HG03520 (cell line): ENCODE results near the gene NKTR.

Source experiments
- ATAC-seq: cut with Tn5 transposase; IDR thresholded peaks from one replicate; pipeline ENCODE4 v1.9.1; 2021; ENCODE audit warnings: mild to moderate bottlenecking, moderate library complexity; ENCODE audit not compliant: unreplicated experiment

NKTR gene

GRCh38 chr3:42680271-42680670 is 79.8 kb downstream of the NKTR start:
- ATAC-seq: no peak

DNA sequence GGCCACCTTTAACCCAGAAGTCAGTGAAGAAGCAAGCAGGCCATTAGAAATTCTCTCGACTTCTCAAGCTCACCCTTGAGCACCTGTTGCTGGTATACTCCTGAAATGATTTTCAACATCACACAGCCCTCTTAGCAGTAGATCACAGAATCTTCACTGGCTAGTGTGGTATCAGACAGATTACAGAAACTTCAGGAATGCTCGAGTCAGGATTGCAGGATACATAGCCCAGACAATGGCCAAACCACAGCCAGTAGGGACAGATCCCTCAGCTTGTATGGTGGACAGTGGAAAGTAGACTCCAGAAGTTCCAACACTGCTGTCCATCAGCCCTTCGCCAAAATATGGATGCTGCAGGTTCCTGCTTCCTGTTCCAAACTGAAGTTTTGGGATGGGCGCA is 80.3 kb downstream of the NKTR start:
- no peak for ATAC-seq

DNA sequence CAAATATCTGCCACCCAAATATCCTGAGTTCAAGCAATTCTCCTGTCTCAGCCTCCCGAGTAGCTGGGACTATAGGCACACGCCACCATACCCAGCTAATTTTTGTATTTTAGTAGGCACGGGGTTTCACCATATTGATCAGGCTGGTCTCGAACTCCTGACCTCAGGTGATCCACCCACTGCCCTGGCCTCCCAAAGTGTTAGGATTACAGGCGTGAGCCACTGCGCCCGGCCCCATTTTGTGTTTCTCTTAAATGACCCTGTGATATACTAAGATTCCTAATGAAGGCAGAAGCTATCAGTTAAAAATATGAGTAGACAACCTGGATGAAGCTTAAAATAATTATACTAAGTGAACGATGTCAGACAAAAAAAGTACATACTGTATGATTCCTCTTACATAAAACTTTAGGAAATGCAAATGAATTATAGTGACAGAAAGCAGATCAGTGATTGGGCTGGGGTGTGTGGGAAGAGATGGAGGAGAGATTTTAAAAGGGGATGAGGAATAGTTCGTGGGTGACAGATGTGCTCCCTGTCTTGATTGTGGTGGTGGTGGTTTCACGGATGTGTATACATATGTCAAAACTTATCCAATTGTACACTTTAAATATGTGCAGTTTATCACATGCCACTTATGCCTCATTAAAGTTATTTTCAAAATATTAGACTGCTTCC is 81.0 kb downstream of the NKTR start:
- no peak for ATAC-seq

DNA sequence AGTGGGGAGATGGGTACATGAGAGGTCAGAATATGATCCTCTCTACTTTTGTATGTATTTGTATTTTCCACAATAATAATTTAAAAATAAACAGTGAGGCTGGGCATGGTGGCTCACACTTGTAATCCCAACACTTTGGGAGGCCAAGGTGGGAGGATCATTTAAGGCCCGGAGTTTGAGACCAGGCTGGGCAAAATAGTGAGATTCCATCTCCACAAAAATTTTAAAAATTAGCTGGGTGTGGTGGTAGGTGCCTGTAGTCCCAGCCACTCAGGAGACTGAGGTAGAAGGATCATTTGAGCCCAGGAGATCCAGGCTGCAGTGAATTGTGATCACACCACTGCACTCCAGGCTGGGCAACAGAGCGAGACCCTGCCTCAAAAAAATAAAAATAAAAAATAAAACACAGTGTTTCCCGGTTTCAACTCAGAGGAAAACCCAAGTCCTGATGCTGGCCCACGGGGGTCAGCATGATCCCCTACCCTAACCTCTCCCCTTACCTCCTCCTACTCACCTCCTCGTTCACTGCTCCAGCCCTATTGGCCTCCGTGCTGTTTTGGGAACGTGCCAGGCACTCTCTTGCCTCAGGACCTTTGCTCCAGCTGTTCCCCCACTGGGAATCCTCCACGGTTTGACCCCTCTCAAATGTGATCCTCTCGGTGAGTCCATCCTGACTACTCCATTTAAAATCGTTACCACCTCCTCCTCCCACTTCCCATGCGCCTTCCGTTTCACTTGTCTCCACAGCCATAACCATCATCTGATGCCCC is 82.0 kb downstream of the NKTR start:
- ATAC-seq: no peak

GRCh38 chr3:42683875-42684598 is 83.6 kb downstream of the NKTR start:
- no peak for ATAC-seq

GRCh38 chr3:42684632-42685362 is 84.3 kb downstream of the NKTR start:
- ATAC-seq: no peak

GRCh38 chr3:42685363-42685881 is 84.9 kb downstream of the NKTR start, which contains the start of gene KLHL40:
KLHL40 (plus strand) TSS chr3:42685537; CDS start chr3:42685619, 82 bp downstream.
- no peak for ATAC-seq

- no peak for ATAC-seq
These were observed 85.7 kb downstream of the NKTR start for GRCh38 chr3:42685891-42686820.

- ATAC-seq: no peak
These were observed 86.6 kb downstream of the NKTR start for GRCh38 chr3:42686832-42687650.

- no peak for ATAC-seq
These were observed 87.5 kb downstream of the NKTR start for GRCh38 chr3:42688016-42688415.

- ATAC-seq: no peak
These were observed 88.3 kb downstream of the NKTR start for GRCh38 chr3:42688487-42689420.

DNA sequence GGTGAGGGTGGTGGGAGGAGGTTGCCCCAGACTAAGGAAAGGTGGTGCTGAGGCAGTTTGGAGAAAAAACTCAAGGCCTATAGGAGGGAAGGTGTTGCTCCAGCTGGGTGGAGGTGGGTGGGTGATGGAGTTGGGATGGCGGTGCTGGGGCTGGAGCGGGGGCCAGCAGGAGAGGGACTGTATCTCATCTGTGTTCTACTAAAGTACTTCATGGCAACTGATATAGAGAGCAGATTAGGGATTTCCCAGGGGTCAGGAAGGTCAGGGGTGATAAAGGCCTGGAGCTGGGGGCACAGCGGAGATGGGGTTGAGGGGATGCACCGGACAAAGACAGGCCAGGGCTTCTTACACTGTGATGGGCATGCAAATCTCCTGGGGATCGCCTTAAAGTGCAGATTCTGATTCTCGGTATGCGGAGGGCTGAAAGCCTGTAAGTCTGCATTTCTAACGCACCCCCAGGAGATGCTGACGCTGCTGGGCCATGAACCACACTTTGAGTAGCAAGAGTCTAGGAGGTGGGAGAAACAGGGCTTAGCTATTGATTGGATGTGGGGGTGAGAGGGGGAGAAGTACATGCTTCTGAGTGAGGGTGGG is 89.0 kb downstream of the NKTR start:
- no peak for ATAC-seq

DNA sequence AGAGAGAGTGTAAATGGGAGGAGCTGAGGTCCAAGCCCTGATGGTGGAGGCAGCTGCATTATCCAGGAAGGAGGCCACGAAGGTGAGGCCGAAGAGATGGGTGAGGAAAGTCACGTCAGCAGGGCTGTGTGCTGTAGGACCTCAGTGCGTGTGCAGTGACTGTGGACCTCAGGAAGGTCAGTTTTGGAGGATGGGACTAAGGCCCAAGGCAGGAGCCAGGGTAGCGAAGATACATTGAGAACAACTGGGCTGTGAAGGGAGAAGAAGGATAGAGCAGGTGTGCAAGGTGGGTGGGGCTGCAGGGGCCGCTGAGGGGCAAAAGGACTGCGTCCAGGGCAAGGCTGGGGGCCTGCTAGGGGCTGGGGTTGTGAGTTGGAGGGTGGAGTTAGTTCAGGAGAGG is 89.7 kb downstream of the NKTR start:
- ATAC-seq: no peak

DNA sequence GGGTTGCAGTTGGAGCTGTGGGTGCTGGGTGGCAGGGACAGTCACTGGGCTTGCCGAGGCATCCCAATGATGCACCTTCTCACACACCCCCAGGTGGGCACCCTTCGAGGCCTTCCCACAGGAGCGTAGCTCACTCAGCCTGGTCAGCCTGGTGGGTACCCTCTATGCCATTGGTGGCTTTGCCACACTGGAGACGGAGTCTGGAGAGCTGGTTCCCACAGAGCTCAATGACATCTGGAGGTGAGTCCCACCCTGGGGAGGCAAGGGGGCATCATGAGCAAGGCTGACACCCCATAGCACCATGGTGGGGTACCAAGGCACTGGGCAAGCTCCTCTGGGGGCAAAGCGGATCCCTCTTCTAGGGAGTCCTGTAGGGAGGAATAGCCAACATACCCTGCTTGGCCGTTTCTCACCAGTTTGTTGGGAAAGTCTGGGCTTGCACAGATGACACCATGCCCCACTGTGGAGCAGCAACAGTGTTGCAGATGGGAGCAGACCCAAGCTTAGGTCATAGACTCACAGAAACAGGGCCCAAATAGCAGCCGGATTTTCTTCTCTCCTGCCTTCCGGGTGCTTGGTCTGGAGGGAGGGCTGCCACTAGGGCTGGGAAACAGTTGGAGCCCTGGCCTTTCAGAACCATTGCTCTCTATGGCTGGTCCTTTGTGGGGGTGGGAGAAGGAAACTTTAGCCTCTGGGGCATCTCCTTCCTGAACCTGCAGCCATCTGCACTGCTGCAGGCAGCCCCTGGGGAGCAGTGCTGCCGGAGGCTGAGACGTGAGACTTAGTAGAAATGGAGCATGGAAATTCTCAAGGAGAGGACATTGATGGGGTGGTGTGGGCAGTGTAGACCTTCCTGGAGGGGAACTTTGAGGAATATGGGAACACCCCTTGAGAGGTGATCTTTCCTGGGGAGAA is 90.5 kb downstream of the NKTR start:
- no peak for ATAC-seq

GRCh38 chr3:42691816-42692666 is 91.6 kb downstream of the NKTR start:
- ATAC-seq: no peak
